ENCODE measurements around the gene GHITM. TPM values are rescaled to one million over a fixed set of nuclear protein-coding genes. Genes with fewer than 3 reads are reported as not detected.

Gene GHITM
- total and polyA plus RNA-seq, 2 experiments from 2014 or later: 97.1 to 105 TPM

DNA sequence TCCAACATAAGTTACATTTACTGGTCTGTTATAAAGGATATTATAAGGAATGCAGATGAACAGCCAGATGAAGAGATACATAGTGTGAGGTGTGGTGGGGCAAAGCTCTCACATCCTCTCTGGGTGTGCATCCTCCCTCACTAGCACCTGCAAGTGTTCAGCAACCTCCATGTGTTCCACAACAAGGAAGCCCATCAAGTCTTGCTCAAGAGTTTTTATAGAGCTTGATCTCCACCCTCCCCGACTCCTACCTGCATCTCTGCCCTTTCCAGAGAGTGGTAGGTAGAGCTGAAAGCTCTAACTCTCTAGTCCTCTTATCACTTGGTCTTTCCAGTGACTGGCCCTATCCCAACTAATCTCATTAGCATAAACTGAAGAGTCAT, 12.5 kb upstream of the GHITM start (continued):
- TF ChIP-seq, protein P1, sequence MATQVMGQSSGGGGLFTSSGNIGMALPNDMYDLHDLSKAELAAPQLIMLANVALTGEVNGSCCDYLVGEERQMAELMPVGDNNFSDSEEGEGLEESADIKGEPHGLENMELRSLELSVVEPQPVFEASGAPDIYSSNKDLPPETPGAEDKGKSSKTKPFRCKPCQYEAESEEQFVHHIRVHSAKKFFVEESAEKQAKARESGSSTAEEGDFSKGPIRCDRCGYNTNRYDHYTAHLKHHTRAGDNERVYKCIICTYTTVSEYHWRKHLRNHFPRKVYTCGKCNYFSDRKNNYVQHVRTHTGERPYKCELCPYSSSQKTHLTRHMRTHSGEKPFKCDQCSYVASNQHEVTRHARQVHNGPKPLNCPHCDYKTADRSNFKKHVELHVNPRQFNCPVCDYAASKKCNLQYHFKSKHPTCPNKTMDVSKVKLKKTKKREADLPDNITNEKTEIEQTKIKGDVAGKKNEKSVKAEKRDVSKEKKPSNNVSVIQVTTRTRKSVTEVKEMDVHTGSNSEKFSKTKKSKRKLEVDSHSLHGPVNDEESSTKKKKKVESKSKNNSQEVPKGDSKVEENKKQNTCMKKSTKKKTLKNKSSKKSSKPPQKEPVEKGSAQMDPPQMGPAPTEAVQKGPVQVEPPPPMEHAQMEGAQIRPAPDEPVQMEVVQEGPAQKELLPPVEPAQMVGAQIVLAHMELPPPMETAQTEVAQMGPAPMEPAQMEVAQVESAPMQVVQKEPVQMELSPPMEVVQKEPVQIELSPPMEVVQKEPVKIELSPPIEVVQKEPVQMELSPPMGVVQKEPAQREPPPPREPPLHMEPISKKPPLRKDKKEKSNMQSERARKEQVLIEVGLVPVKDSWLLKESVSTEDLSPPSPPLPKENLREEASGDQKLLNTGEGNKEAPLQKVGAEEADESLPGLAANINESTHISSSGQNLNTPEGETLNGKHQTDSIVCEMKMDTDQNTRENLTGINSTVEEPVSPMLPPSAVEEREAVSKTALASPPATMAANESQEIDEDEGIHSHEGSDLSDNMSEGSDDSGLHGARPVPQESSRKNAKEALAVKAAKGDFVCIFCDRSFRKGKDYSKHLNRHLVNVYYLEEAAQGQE (IDR thresholded peaks at IDR 0.05; ENCODE audit: unreplicated experiment): no peak
- TF ChIP-seq EZH2phosphoT487 (IDR thresholded peaks at IDR 0.05; ENCODE audit: unreplicated experiment) (no peak), CREB1 (CRISPR knock-in tag; IDR thresholded peaks at IDR 0.05; ENCODE audit: low read depth) (no peak), ZNF331 (CRISPR knock-in tag; IDR thresholded peaks at IDR 0.05; ENCODE audit: low read depth) (no peak), ZNF114 (CRISPR knock-in tag; IDR thresholded peaks at IDR 0.05) (no peak), ETS1 (IDR thresholded peaks at IDR 0.05) (no peak), JUNB (IDR thresholded peaks at IDR 0.05; ENCODE audit: unreplicated experiment) (no peak), STAT1 (IDR thresholded peaks at IDR 0.05; ENCODE audit: unreplicated experiment) (no peak), CTCF (conservative IDR thresholded peaks at IDR 0.05; ENCODE audit: low read depth in 2 of 2) (no peak), EZH2 (IDR thresholded peaks at IDR 0.05; ENCODE audit: low read depth, unreplicated experiment) (no peak), POLR2AphosphoS5 (IDR thresholded peaks at IDR 0.05; ENCODE audit: low read depth) (no peak)

DNA sequence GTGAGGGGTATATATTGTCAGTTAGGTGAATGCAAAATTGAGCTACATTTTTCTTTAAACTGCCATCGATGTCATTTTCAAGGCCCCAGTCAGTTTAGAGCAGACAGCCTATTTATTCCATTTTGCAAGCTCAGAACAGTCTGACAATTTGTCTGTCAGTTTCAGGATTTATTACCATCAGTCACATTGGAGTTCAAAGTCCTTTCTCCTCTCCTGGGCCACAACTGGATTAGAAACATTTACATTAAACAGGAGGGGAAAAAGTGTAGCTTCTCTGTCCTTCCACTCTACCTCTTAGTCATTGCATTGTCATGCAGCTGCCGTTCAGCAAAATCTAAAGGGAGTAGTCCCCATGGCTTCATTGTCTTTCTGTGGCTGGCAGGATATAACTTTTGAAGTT, 3.5 kb upstream of the GHITM start:
- Histone ChIP-seq H2AFZ (no peak overlapping the region), H3F3A (replicated peaks; ENCODE audit: low read depth) (no peaks in the 10 kb centered on the region), H3K27ac (ENCODE audit: low read depth) (no peak overlapping the region), H3K36me3 (ENCODE audit: insufficient read depth) (no peaks in the 10 kb centered on the region), H3K4me1 (ENCODE audit: insufficient read depth) (peaks cover 5% of the 10 kb centered on the region), H3K4me3 (no peak overlapping the region), H4K20me1 (replicated peaks; ENCODE audit: insufficient read depth) (no peaks in the 10 kb centered on the region), H3K79me2 (replicated peaks; ENCODE audit: insufficient read depth) (peaks cover 12% of the 10 kb centered on the region), H3K4me2 (no peak overlapping the region), H3K27me3 (ENCODE audit: insufficient read depth) (no peaks in the 10 kb centered on the region), H3K9me2 (ENCODE audit: insufficient read depth) (0 out of 2 replicates have a peak, but pooled peaks cover 4% of the 10 kb centered on the region)
- Mint-ChIP-seq H3K27me3 (ENCODE audit: insufficient read depth, low read depth, poor library complexity) (peaks cover 7% of the 10 kb centered on the region), H3K27ac (no peak overlapping the region), H3K36me3 (ENCODE audit: low read depth) (no peaks in the 10 kb centered on the region), H3K4me3 (no peak overlapping the region), H3K4me1 (peaks cover 11% of the 10 kb centered on the region; the same call in 2 of the 3 replicates), H3K9me3 (no peaks in the 10 kb centered on the region)
- no peak for ATAC-seq
- no peak for DNase-seq (ENCODE audit: low spot score)
- TF ChIP-seq ZNF114 (CRISPR knock-in tag; IDR thresholded peaks at IDR 0.05) (no peak), ZNF331 (CRISPR knock-in tag; IDR thresholded peaks at IDR 0.05; ENCODE audit: low read depth) (no peak), EZH2 (IDR thresholded peaks at IDR 0.05; ENCODE audit: low read depth, unreplicated experiment) (no peak), ZNF462 (CRISPR knock-in tag; IDR thresholded peaks at IDR 0.05) (no peak), CREB1 (CRISPR knock-in tag; IDR thresholded peaks at IDR 0.05; ENCODE audit: low read depth) (no peak)
